Chondrocyte (in vitro differentiated cells): ENCODE measurements around the gene ARHGEF11. TPM values are rescaled to one million over a fixed set of nuclear protein-coding genes. Genes with fewer than 3 reads are reported as not detected.
"Not testable (repeated sequence)": the region's sequence is repeated elsewhere in the genome, so short reads cannot be mapped to it uniquely, and the experiment has no call there.

Experiments
- DNase-seq: peaks from one replicate; pipeline ENCODE4 v3.0.0; 2021; ENCODE audit warnings: mixed read lengths, low spot score
- H3K27ac Mint-ChIP-seq: one replicate; pipeline ENCODE4 v1.8.0; 2021; ENCODE audit warnings: mild to moderate bottlenecking, moderate library complexity, mixed read lengths; ENCODE audit not compliant: unreplicated experiment
- H3K27me3 Mint-ChIP-seq: 2 replicates; pipeline ENCODE4 v1.8.0; 2021; ENCODE audit warnings: low read depth, mixed read lengths
- H3K36me3 Mint-ChIP-seq: 2 replicates; pipeline ENCODE4 v1.8.0; 2021; ENCODE audit warnings: low read depth, mixed read lengths
- H3K4me1 Mint-ChIP-seq: 2 replicates; pipeline ENCODE4 v1.8.0; 2021; ENCODE audit warnings: low read depth, mild to moderate bottlenecking, mixed read lengths
- H3K4me3 Mint-ChIP-seq: one replicate; pipeline ENCODE4 v1.8.0; 2021; ENCODE audit warnings: mild to moderate bottlenecking, moderate library complexity, mixed read lengths; ENCODE audit not compliant: unreplicated experiment
- H3K9me3 Mint-ChIP-seq: 2 replicates; pipeline ENCODE4 v1.8.0; 2021; ENCODE audit warnings: low read depth, mixed read lengths
- total RNA-seq: library from RNA; stranded (reverse); gene quantifications from 3 replicates; pipeline ENCODE4 v1.2.1, GENCODE V29; 2021
- TF ChIP-seq, protein P1 (sequence below): fragments of 200-600 bp; sonication (generic); IDR thresholded peaks from 2 replicates; pipeline ENCODE4 v1.5.0; 2021; ENCODE audit warnings: antibody characterized with exemption, mild to moderate bottlenecking, moderate library complexity

The ARHGEF11 gene
- total RNA-seq, 1 donor from 2014 or later, result 34.8 TPM

- no peaks in the 10 kb centered on the region for H3K36me3 Mint-ChIP-seq
- H3K4me3 Mint-ChIP-seq, result peak overlapping the region; percentile 50
- H3K27ac Mint-ChIP-seq, result no peak overlapping the region
- H3K4me1 Mint-ChIP-seq, result peaks cover 24% of the 10 kb centered on the region
- H3K9me3 Mint-ChIP-seq, result no peaks in the 10 kb centered on the region
- H3K27me3 Mint-ChIP-seq, result peaks cover 55% of the 10 kb centered on the region
- TF ChIP-seq, protein P1, sequence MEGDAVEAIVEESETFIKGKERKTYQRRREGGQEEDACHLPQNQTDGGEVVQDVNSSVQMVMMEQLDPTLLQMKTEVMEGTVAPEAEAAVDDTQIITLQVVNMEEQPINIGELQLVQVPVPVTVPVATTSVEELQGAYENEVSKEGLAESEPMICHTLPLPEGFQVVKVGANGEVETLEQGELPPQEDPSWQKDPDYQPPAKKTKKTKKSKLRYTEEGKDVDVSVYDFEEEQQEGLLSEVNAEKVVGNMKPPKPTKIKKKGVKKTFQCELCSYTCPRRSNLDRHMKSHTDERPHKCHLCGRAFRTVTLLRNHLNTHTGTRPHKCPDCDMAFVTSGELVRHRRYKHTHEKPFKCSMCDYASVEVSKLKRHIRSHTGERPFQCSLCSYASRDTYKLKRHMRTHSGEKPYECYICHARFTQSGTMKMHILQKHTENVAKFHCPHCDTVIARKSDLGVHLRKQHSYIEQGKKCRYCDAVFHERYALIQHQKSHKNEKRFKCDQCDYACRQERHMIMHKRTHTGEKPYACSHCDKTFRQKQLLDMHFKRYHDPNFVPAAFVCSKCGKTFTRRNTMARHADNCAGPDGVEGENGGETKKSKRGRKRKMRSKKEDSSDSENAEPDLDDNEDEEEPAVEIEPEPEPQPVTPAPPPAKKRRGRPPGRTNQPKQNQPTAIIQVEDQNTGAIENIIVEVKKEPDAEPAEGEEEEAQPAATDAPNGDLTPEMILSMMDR, result peak; percentile 5
- DNase-seq, result no peak
These were observed 117.4 kb downstream of the ARHGEF11 start for GRCh38 chr1:156928043-156928602.

DNA sequence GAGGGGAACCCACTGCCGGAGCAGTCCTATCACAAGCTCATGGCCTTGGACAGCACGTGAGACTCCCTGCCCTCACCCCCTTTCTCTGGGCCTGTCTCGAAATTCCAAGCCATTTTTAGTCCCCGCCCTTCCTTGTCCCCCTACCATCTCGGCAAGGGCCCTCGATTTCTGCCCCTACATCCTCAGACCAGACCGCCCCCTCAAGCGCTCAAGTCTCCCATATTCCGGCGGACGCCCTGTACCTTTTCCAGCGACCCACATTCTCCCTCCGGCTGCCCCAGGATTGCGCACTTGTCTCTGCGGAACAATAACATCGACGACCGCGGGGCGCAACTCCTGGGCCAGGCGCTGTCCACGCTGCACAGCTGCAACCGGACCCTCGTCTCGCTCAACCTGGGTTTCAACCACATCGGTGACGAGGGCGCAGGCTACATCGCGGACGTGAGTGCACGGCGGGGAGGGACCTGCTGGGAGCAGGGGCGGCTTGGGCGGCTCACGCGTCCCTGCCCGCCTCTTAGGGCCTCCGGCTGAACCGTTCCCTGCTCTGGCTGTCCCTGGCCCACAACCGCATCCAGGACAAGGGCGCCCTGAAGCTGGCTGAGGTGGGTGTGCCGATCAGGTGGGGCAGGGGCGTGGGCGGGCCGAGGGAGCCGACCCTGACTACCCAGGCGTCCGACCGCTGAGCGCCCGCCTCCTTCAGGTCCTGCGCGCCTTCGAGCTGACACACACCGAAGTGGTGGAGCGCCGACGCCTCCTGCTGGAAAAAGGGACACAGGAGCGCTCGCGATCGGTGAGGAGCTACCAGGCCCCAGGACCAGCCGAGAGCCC lies 118.1 kb downstream of the ARHGEF11 start:
- Mint-ChIP-seq H3K4me1 (peaks cover 26% of the 10 kb centered on the region), H3K9me3 (no peaks in the 10 kb centered on the region), H3K4me3 (peak overlapping the region; percentile 50), H3K36me3 (no peaks in the 10 kb centered on the region), H3K27ac (no peak overlapping the region), H3K27me3 (peaks cover 61% of the 10 kb centered on the region)
- DNase-seq, result no peak
- TF ChIP-seq, protein P1, result peak; percentile 89

- DNase-seq, H3K27ac Mint-ChIP-seq, H3K9me3 Mint-ChIP-seq, H3K4me3 Mint-ChIP-seq, H3K36me3 Mint-ChIP-seq: not testable (repeated sequence)
- H3K27me3 Mint-ChIP-seq, result peaks cover 66% of the 10 kb centered on the region
- H3K4me1 Mint-ChIP-seq, result peaks cover 26% of the 10 kb centered on the region
These were observed 118.8 kb downstream of the ARHGEF11 start for GRCh38 chr1:156926695-156927094.

GRCh38 chr1:156926175-156926574 lies 119.4 kb downstream of the ARHGEF11 start:
- Mint-ChIP-seq H3K27ac (no peak overlapping the region), H3K4me1 (peaks cover 26% of the 10 kb centered on the region), H3K27me3 (peaks cover 67% of the 10 kb centered on the region), H3K36me3 (peaks cover 2% of the 10 kb centered on the region), H3K4me3 (no peak overlapping the region), H3K9me3 (no peaks in the 10 kb centered on the region)
- DNase-seq, result no peak
- TF ChIP-seq, protein P1, result no peak

DNA sequence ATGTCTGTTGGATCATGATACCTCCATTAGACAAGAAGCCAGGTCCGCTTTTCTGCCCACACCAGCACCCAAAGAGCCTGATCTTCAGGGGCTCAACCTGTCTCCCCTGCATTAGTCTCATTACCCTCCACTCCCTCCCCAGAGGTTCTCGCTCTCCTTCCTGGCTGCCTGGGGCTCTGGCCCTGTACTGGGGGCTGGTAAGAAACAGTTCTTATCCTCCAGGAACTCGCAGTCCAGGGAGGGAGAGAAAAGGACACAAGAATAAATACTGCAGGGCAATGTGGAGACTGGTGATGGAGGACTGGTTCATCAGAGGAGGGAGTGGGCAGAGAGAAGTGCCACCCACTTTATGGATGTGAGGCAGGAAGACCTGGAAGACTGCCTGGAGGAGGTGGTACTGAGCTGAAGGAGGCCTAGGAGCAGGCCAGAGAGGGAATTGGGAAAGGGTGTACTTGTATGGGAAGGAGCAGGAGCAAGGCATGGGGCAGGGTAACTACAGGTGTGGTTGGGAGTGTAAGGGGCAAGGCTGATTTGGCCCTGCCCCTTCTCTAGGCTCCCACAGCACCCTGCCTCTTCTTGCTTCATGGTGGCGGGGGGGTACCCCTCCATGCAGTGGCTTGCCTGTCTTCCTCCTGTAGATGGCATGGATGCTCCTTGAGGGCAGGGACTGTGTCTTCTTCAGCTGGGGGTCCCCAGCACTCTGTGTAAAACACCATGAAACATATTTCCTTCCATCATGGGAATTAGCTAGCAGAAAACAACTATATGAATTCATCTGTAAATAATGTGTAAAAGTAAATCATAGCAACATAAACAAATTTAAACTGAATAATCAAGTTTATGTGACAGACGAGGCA lies 120.2 kb downstream of the ARHGEF11 start:
- Mint-ChIP-seq H3K4me3 (no peak overlapping the region), H3K9me3 (no peaks in the 10 kb centered on the region), H3K4me1 (peaks cover 33% of the 10 kb centered on the region), H3K27ac (no peak overlapping the region), H3K27me3 (peaks cover 67% of the 10 kb centered on the region), H3K36me3 (peaks cover 2% of the 10 kb centered on the region)
- no peak for DNase-seq
- TF ChIP-seq, protein P1, result no peak
